HepG2 (cell line): ENCODE results near the gene DTYMK. TPM values are rescaled to one million over a fixed set of nuclear protein-coding genes. Genes with fewer than 3 reads are reported as not detected.

Experiments used
- ASH2L ChIP-seq: fragments of 300-600, 200-600 bp; sonication (generic); IDR thresholded peaks from 2 replicates; pipeline ENCODE4 v1.7.0; 2017; ENCODE audit warnings: low read depth, mild to moderate bottlenecking, moderate library complexity, mixed read lengths, low read length; ENCODE audit not compliant: insufficient read length
- FOSL1 ChIP-seq: sonication (generic); formaldehyde crosslinking; IDR thresholded peaks from 2 replicates; pipeline ENCODE4 v1.9.0; 2021; ENCODE audit warnings: missing genetic modification reagents, borderline replicate concordance
- ISL2 ChIP-seq: sonication (generic); formaldehyde crosslinking; IDR thresholded peaks from 2 replicates; pipeline ENCODE4 v1.5.0; 2020; ENCODE audit warnings: missing genetic modification reagents
- KDM6A ChIP-seq: IDR thresholded peaks from 2 replicates; pipeline ENCODE4 v1.6.1; 2016; ENCODE audit warnings: low read depth
- LCORL ChIP-seq, 2 experiments: fragments of 450-650 bp in 1 of 2; sonication (generic) in 1 of 2; formaldehyde crosslinking in 1 of 2; IDR thresholded peaks; 2 replicates each; pipeline versions ENCODE4 v1.5.0 to v1.6.1; 2017 to 2020; ENCODE audit warnings: antibody characterized with exemption in 1 of 2, missing genetic modification reagents in 1 of 2
- ZBTB21 ChIP-seq: sonication (generic); formaldehyde crosslinking; IDR thresholded peaks from 2 replicates; pipeline ENCODE4 v1.4.0; 2020; ENCODE audit warnings: missing genetic modification reagents
- ZNF343 ChIP-seq: sonication (generic); formaldehyde crosslinking; IDR thresholded peaks from 2 replicates; pipeline ENCODE4 v1.4.0; 2020; ENCODE audit warnings: mild to moderate bottlenecking, missing genetic modification reagents
- ZNF44 ChIP-seq: sonication (generic); formaldehyde crosslinking; IDR thresholded peaks from 2 replicates; pipeline ENCODE4 v1.5.1; 2020; ENCODE audit warnings: mild to moderate bottlenecking, missing genetic modification reagents
- ZNF605 ChIP-seq: sonication (generic); formaldehyde crosslinking; IDR thresholded peaks from 2 replicates; pipeline ENCODE4 v1.8.0; 2022; ENCODE audit warnings: mild to moderate bottlenecking, missing genetic modification reagents
- polyA plus RNA-seq, 8 experiments: library from polyadenylated mRNA; depleted of rRNA in 3 of 8; stranded (reverse) in 7 of 8; unstranded in 1 of 8; fragments of >200 nt; fragmentation: Illumina TruSeq in 4 of 8; extraction: Trizol in 4 of 8; gene quantifications; 2 replicates each; pipeline versions ENCODE4 v1.2.1 to v1.2.3, GENCODE V29; 2011 to 2016; ENCODE audit warnings: low read depth in 4 of 8, missing spikeins in 1 of 8, mixed read lengths in 1 of 8; ENCODE audit not compliant: insufficient read depth in 1 of 8
- total RNA-seq, 5 experiments: library from RNA; depleted of rRNA; stranded (reverse); fragments of >200 nt; fragmentation: Illumina TruSeq; extraction: Trizol; gene quantifications; 2 replicates each; pipeline ENCODE4 v1.2.3, GENCODE V29; 2016; ENCODE audit warnings: low read depth in 1 of 5
- TF ChIP-seq, protein P1 (sequence below): sonication (generic); formaldehyde crosslinking; conservative IDR thresholded peaks from 2 replicates; pipeline ENCODE4 v1.4.0; 2020; ENCODE audit warnings: mild to moderate bottlenecking, missing genetic modification reagents, moderate library complexity
- TF ChIP-seq, protein P2 (sequence below), 2 experiments: fragments of 450-650 bp in 1 of 2; sonication (generic) in 1 of 2; formaldehyde crosslinking in 1 of 2; IDR thresholded peaks; 2 replicates each; pipeline versions ENCODE4 v1.6.1 to v1.8.0; 2016 to 2022; ENCODE audit warnings: antibody characterized with exemption in 1 of 2, mild to moderate bottlenecking in 1 of 2, missing genetic modification reagents in 1 of 2
- TF ChIP-seq, protein P3 (sequence below): sonication (generic); formaldehyde crosslinking; IDR thresholded peaks from 2 replicates; pipeline ENCODE4 v1.5.0; 2020; ENCODE audit warnings: mild to moderate bottlenecking, missing genetic modification reagents
- TF ChIP-seq, protein P4 (sequence below): fragments of 450-650 bp; IDR thresholded peaks from 2 replicates; pipeline ENCODE4 v1.6.1; 2016

Gene DTYMK
- total and polyA plus RNA-seq, 2 of the 13 experiments (the other 11 are each of a cell fraction or from before 2014, with no cell fraction given), result 57.5 to 134 TPM

DNA sequence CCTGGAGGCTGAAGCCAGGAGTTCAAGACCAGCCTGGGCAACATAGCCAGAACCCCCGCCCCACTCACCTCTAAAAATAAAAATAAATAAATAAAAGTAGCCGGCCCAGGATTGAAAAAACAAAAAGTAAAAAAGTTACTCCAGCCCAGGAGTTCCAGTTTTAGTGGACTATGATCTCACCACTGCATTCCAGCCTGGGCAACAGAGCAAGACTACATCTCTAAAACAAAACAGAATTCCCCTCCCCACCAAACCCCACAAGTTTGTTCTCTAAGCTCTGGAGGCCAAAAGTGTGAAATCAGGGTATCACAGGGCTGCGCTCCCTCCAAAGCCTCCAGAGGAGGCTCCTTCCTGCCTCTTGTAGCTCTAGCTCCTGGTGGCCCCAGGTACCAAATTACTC is 49.5 kb upstream of the DTYMK start (continued):
- TF ChIP-seq, protein P1, sequence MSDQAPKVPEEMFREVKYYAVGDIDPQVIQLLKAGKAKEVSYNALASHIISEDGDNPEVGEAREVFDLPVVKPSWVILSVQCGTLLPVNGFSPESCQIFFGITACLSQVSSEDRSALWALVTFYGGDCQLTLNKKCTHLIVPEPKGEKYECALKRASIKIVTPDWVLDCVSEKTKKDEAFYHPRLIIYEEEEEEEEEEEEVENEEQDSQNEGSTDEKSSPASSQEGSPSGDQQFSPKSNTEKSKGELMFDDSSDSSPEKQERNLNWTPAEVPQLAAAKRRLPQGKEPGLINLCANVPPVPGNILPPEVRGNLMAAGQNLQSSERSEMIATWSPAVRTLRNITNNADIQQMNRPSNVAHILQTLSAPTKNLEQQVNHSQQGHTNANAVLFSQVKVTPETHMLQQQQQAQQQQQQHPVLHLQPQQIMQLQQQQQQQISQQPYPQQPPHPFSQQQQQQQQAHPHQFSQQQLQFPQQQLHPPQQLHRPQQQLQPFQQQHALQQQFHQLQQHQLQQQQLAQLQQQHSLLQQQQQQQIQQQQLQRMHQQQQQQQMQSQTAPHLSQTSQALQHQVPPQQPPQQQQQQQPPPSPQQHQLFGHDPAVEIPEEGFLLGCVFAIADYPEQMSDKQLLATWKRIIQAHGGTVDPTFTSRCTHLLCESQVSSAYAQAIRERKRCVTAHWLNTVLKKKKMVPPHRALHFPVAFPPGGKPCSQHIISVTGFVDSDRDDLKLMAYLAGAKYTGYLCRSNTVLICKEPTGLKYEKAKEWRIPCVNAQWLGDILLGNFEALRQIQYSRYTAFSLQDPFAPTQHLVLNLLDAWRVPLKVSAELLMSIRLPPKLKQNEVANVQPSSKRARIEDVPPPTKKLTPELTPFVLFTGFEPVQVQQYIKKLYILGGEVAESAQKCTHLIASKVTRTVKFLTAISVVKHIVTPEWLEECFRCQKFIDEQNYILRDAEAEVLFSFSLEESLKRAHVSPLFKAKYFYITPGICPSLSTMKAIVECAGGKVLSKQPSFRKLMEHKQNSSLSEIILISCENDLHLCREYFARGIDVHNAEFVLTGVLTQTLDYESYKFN (CRISPR knock-in tag), result peak; percentile 43; the same call in 1 of the 2 replicates
- TF ChIP-seq ZBTB21 (CRISPR knock-in tag) (no peak), KDM6A (CRISPR knock-in tag) (0 out of 2 replicates have a peak, but pooled peaks have one; percentile 13), FOSL1 (CRISPR knock-in tag) (no peak), ASH2L (no peak), ISL2 (0 out of 2 replicates have a peak, but pooled peaks have one; percentile 19), ZNF343 (CRISPR knock-in tag) (no peak), LCORL (IDR thresholded peaks at IDR 0.05) (no peak), LCORL (CRISPR knock-in tag; IDR thresholded peaks at IDR 0.05) (no peak), ZNF605 (no peak), ZNF44 (CRISPR knock-in tag) (0 out of 2 replicates have a peak, but pooled peaks have one; percentile 40)
- TF ChIP-seq, protein P2, sequence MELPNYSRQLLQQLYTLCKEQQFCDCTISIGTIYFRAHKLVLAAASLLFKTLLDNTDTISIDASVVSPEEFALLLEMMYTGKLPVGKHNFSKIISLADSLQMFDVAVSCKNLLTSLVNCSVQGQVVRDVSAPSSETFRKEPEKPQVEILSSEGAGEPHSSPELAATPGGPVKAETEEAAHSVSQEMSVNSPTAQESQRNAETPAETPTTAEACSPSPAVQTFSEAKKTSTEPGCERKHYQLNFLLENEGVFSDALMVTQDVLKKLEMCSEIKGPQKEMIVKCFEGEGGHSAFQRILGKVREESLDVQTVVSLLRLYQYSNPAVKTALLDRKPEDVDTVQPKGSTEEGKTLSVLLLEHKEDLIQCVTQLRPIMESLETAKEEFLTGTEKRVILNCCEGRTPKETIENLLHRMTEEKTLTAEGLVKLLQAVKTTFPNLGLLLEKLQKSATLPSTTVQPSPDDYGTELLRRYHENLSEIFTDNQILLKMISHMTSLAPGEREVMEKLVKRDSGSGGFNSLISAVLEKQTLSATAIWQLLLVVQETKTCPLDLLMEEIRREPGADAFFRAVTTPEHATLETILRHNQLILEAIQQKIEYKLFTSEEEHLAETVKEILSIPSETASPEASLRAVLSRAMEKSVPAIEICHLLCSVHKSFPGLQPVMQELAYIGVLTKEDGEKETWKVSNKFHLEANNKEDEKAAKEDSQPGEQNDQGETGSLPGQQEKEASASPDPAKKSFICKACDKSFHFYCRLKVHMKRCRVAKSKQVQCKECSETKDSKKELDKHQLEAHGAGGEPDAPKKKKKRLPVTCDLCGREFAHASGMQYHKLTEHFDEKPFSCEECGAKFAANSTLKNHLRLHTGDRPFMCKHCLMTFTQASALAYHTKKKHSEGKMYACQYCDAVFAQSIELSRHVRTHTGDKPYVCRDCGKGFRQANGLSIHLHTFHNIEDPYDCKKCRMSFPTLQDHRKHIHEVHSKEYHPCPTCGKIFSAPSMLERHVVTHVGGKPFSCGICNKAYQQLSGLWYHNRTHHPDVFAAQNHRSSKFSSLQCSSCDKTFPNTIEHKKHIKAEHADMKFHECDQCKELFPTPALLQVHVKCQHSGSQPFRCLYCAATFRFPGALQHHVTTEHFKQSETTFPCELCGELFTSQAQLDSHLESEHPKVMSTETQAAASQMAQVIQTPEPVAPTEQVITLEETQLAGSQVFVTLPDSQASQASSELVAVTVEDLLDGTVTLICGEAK (IDR thresholded peaks at IDR 0.05), result no peak
- TF ChIP-seq, protein P2 (CRISPR knock-in tag; IDR thresholded peaks at IDR 0.05), result no peak
- TF ChIP-seq, protein P3, sequence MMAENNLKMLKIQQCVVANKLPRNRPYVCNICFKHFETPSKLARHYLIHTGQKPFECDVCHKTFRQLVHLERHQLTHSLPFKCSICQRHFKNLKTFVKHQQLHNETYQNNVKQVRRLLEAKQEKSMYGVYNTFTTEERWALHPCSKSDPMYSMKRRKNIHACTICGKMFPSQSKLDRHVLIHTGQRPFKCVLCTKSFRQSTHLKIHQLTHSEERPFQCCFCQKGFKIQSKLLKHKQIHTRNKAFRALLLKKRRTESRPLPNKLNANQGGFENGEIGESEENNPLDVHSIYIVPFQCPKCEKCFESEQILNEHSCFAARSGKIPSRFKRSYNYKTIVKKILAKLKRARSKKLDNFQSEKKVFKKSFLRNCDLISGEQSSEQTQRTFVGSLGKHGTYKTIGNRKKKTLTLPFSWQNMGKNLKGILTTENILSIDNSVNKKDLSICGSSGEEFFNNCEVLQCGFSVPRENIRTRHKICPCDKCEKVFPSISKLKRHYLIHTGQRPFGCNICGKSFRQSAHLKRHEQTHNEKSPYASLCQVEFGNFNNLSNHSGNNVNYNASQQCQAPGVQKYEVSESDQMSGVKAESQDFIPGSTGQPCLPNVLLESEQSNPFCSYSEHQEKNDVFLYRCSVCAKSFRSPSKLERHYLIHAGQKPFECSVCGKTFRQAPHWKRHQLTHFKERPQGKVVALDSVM (CRISPR knock-in tag), result peak; percentile 75
- TF ChIP-seq, protein P4, sequence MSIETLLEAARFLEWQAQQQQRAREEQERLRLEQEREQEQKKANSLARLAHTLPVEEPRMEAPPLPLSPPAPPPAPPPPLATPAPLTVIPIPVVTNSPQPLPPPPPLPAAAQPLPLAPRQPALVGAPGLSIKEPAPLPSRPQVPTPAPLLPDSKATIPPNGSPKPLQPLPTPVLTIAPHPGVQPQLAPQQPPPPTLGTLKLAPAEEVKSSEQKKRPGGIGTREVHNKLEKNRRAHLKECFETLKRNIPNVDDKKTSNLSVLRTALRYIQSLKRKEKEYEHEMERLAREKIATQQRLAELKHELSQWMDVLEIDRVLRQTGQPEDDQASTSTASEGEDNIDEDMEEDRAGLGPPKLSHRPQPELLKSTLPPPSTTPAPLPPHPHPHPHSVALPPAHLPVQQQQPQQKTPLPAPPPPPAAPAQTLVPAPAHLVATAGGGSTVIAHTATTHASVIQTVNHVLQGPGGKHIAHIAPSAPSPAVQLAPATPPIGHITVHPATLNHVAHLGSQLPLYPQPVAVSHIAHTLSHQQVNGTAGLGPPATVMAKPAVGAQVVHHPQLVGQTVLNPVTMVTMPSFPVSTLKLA, result no peak
